Central memory CD8-positive, alpha-beta T cell (primary cell): ENCODE results near the gene CLEC2D.
"Not testable (repeated sequence)": the region's sequence is repeated elsewhere in the genome, so short reads cannot be mapped to it uniquely, and the experiment has no call there.

ENCODE experiments used
- ATAC-seq: fragments of 150-1000 bp; cut with Tn5 transposase; replicated peaks from 2 replicates; pipeline ENCODE4 v1.10.0; 2022; ENCODE audit warnings: mild to moderate bottlenecking, moderate FRiP score, moderate number of reproducible peaks; ENCODE audit not compliant: poor library complexity, severe bottlenecking; ENCODE audit errors: extremely low read depth
- DNase-seq, 2 donors: peaks; one replicate each; pipeline ENCODE4 v3.0.0; 2021; ENCODE audit warnings: low spot score in 2 of 2
- H3K27ac Mint-ChIP-seq: one replicate; pipeline ENCODE4 v1.8.0; 2022; ENCODE audit warnings: low read depth, mild to moderate bottlenecking, moderate library complexity, mixed read lengths
- H3K27me3 Mint-ChIP-seq: one replicate; pipeline ENCODE4 v1.8.0; 2022; ENCODE audit warnings: mixed read lengths
- H3K36me3 Mint-ChIP-seq: one replicate; pipeline ENCODE4 v1.8.0; 2022; ENCODE audit warnings: mild to moderate bottlenecking, moderate library complexity, mixed read lengths; ENCODE audit not compliant: insufficient read depth
- H3K4me1 Mint-ChIP-seq: one replicate; pipeline ENCODE4 v1.8.0; 2022; ENCODE audit warnings: mixed read lengths
- H3K4me3 Mint-ChIP-seq: one replicate; pipeline ENCODE4 v1.8.0; 2022; ENCODE audit warnings: mild to moderate bottlenecking, moderate library complexity, mixed read lengths
- H3K9me3 Mint-ChIP-seq: one replicate; pipeline ENCODE4 v1.8.0; 2022; ENCODE audit warnings: mixed read lengths

The CLEC2D gene

GRCh38 chr12:9727813-9728212 is 58.3 kb downstream of the CLEC2D start:
- H3K27me3 Mint-ChIP-seq: no peaks in the 10 kb centered on the region
- H3K27ac Mint-ChIP-seq: no peak overlapping the region
- no peak overlapping the region for H3K4me3 Mint-ChIP-seq
- ATAC-seq (no peak), DNase-seq (no peak)
- H3K36me3 Mint-ChIP-seq: no peaks in the 10 kb centered on the region
- H3K9me3 Mint-ChIP-seq: no peaks in the 10 kb centered on the region
- peaks cover 3% of the 10 kb centered on the region for H3K4me1 Mint-ChIP-seq

GRCh38 chr12:9729082-9729481 is 59.6 kb downstream of the CLEC2D start:
- H3K27ac Mint-ChIP-seq: no peak overlapping the region
- no peaks in the 10 kb centered on the region for H3K9me3 Mint-ChIP-seq
- H3K4me3 Mint-ChIP-seq: no peak overlapping the region
- H3K4me1 Mint-ChIP-seq: peaks cover 10% of the 10 kb centered on the region
- H3K27me3 Mint-ChIP-seq: no peaks in the 10 kb centered on the region
- no peaks in the 10 kb centered on the region for H3K36me3 Mint-ChIP-seq
- no peak for DNase-seq
- no peak for ATAC-seq

DNA sequence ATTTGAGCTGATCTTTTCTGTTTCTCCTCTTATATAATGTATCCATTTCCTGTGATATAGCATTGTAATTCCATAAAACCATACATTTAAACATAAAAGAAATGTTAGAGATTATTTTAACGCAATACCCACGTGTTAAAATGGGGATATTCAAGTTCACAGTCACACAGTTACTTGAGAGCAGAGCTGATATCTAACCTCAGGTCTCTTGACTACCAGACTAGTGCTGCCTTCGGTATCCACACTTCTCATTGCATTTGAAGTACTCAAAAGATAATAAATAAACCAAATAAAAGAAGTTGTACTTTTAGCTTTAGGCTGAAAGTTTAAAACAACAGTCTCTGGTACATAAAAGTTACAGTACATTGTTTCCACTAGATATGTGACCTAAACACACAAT is 60.5 kb downstream of the CLEC2D start:
- H3K27ac Mint-ChIP-seq: no peak overlapping the region
- no peaks in the 10 kb centered on the region for H3K27me3 Mint-ChIP-seq
- no peak for DNase-seq
- peak; percentile 52 for ATAC-seq
- H3K9me3 Mint-ChIP-seq: no peaks in the 10 kb centered on the region
- H3K4me3 Mint-ChIP-seq: no peak overlapping the region
- peaks cover 10% of the 10 kb centered on the region for H3K4me1 Mint-ChIP-seq
- H3K36me3 Mint-ChIP-seq: no peaks in the 10 kb centered on the region

- Mint-ChIP-seq H3K4me1 (peaks cover 10% of the 10 kb centered on the region), H3K9me3 (no peaks in the 10 kb centered on the region)
- no peak for ATAC-seq
These were observed 61.1 kb downstream of the CLEC2D start for GRCh38 chr12:9730591-9730990.

DNA sequence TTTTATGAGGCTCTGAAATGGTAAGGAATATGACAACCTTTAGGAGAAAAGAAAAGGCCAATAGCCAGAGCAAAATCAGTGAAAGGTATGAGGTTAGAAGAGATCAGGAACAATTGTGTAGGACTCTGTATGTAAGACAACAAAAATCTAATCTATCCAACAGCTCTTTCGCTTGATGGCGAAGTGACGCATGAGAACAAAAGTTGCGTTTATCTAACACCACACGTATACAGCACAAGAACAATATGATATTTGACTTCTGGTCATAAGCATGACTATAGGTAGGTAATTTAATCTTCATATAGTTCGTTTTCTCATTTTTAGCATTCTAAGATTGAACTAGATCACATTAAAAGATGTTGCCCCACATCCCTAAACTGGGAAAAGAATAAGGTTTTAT is 61.9 kb downstream of the CLEC2D start:
- H3K4me3 Mint-ChIP-seq: peak overlapping the region; percentile 75
- no peaks in the 10 kb centered on the region for H3K27me3 Mint-ChIP-seq
- DNase-seq: no peak
- no peaks in the 10 kb centered on the region for H3K36me3 Mint-ChIP-seq
- H3K4me1 Mint-ChIP-seq: peaks cover 12% of the 10 kb centered on the region
- ATAC-seq: no peak
- peak overlapping the region; percentile 44 for H3K27ac Mint-ChIP-seq
- no peaks in the 10 kb centered on the region for H3K9me3 Mint-ChIP-seq

More at GRCh38 chr12:9730591-9730990, 61.1 kb downstream of the CLEC2D start:
- no peak for DNase-seq
- Mint-ChIP-seq H3K27ac (no peak overlapping the region), H3K36me3 (no peaks in the 10 kb centered on the region), H3K4me3 (peak overlapping the region; percentile 75), H3K27me3 (no peaks in the 10 kb centered on the region)

- H3K27ac Mint-ChIP-seq: peak overlapping the region; percentile 44
- H3K9me3 Mint-ChIP-seq: no peaks in the 10 kb centered on the region
- no peaks in the 10 kb centered on the region for H3K36me3 Mint-ChIP-seq
- DNase-seq (no peak), ATAC-seq (no peak)
- H3K4me1 Mint-ChIP-seq: peaks cover 17% of the 10 kb centered on the region
- H3K27me3 Mint-ChIP-seq: no peaks in the 10 kb centered on the region
- H3K4me3 Mint-ChIP-seq: peak overlapping the region; percentile 75
These were observed 62.3 kb downstream of the CLEC2D start for GRCh38 chr12:9731797-9732196.

DNA sequence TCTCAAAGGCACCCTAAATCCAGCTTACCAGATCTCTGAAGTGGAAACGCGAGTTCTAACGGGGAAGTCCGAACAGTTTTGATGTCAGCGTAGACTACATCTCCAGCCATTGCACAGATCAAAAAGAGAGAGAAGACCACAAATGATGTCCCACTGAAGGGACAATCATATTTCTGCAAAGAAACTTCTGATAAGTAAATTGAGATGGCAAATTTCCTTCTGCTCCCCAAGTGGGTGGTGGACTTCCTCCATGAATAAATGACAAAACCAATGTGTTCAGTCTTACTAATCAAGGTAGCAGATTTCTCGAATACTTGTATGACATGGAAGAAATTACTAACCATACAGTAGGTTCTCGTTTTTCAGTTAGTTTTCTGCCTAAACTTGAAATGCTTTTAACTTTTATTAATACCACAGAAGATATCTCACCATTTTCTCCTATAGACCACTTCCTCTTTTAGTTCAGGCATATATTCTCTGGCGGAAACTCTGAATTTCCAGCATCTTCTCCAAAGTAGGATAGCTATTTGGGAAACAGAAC is 63.5 kb downstream of the CLEC2D start, which contains the start of gene CLECL1:
CLECL1 (minus strand) TSS at position 177 of the 541 bp plus-strand sequence.
- Mint-ChIP-seq H3K9me3 (no peaks in the 10 kb centered on the region), H3K36me3 (peaks cover 1% of the 10 kb centered on the region), H3K27me3 (no peaks in the 10 kb centered on the region), H3K27ac (peak within 1 kb of the TSS; percentile 74), H3K4me3 (peak within 1 kb of the TSS; percentile 75), H3K4me1 (peaks cover 23% of the 10 kb centered on the region)
- peak; percentile 24 for ATAC-seq
- no peak for DNase-seq

GRCh38 chr12:9735601-9736000 is 66.1 kb downstream of the CLEC2D start:
- DNase-seq: no peak
- H3K4me3 Mint-ChIP-seq: no peak overlapping the region
- H3K27ac Mint-ChIP-seq: no peak overlapping the region
- no peaks in the 10 kb centered on the region for H3K27me3 Mint-ChIP-seq
- peaks cover 4% of the 10 kb centered on the region for H3K36me3 Mint-ChIP-seq
- H3K9me3 Mint-ChIP-seq: no peaks in the 10 kb centered on the region
- H3K4me1 Mint-ChIP-seq: peaks cover 34% of the 10 kb centered on the region
- ATAC-seq: no peak

DNA sequence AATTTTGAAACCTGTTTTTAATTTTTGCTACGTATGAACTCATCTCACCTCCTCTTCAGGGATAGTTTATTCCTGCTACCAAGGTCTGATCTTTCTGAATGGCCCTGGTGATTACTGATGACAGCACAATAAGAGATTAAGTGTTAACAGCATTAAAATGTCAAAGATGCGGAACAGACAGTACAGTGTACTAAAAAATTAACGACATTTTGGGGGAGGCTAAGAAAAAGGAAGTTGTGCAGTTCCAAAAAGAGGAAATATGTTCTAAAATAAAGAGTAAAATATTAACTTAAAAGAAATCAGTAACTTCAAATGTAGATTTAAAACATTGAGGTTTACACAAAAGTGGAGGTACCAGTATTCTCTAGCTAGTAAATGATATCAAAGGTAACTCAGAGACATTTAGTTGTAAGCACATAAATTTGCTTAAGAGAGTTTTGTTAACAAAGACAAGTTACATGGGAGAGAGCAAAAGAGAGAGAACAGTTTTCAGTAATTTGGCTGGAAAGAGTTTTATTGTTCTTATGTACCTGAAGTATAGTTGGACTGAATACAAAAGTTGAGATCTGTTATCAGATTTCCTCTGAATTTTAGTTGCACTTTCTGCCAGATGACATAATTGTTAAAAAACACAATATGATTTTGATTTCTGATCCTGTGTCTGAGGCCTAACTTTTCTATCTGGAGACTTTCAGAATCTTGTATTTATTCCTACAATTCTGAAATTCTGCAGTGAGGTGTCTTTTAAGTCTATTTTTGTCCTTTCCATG is 67.6 kb downstream of the CLEC2D start:
- Mint-ChIP-seq H3K36me3 (peaks cover 7% of the 10 kb centered on the region), H3K4me3 (no peak overlapping the region), H3K9me3 (no peaks in the 10 kb centered on the region), H3K4me1 (peaks cover 45% of the 10 kb centered on the region), H3K27ac (peak overlapping the region; percentile 81), H3K27me3 (no peaks in the 10 kb centered on the region)
- ATAC-seq (no peak), DNase-seq (no peak)

DNA sequence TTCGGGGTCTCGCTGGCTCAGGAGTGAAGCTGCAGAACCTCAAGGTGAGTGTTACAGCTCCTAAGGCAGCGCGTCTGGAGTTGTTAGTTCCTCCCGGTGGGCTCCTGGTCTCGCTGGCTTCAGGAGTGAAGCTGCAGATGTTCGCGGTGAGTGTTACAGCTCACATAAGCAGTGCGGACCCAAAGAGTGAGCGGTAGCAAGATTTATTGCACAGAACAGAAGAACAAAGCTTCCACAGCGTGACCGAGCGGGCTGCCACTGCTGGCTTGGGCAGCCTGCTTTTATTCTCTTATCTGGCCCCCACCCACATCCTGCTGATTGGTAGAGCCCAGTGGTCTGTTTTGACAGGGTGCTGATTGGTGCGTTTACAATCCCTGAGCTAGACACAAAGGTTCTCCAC is 69.4 kb downstream of the CLEC2D start:
- Mint-ChIP-seq H3K27ac (peak overlapping the region; percentile 81), H3K36me3 (peaks cover 14% of the 10 kb centered on the region), H3K4me1 (peaks cover 53% of the 10 kb centered on the region)
- H3K4me3 Mint-ChIP-seq, H3K27me3 Mint-ChIP-seq, H3K9me3 Mint-ChIP-seq, DNase-seq, ATAC-seq: not testable (repeated sequence)

- H3K27ac Mint-ChIP-seq: peak overlapping the region; percentile 84
- not testable (repeated sequence) for ATAC-seq, H3K27me3 Mint-ChIP-seq, H3K4me3 Mint-ChIP-seq, DNase-seq, H3K9me3 Mint-ChIP-seq
- H3K4me1 Mint-ChIP-seq: peaks cover 54% of the 10 kb centered on the region
- peaks cover 14% of the 10 kb centered on the region for H3K36me3 Mint-ChIP-seq
These were observed 70.0 kb downstream of the CLEC2D start for GRCh38 chr12:9739404-9740105.

DNA sequence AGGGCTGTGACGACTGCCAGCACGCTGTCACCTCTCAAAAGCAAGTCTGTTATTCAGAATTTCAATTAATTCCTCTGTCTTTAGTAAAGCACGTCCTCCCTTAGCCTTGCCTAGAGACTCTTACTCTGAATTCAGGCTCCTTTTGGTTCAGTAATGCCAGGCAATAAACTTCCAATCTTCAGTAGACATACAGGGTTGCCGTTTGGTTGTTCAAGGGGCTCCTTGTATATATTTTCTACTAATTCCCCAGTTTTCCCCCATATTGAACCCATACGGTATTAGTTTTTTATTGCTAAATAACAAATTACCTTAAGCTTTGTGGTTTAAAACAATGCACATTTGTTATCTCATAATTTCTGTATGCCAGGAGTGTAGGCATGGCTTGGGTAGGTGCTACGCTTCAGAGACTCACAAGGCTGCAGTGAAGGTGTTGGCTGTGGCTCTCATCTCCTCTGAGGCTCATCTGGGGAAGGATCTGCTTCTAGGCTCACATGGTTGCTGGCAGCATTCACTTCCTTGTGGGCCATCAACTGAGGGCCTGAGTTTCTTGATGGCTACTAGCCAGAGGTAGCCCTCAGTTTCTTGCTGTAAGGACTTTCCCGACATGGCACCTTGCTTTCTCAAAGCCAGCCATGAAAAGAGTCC is 70.7 kb downstream of the CLEC2D start:
- H3K27me3 Mint-ChIP-seq: no peaks in the 10 kb centered on the region
- peaks cover 58% of the 10 kb centered on the region for H3K4me1 Mint-ChIP-seq
- H3K36me3 Mint-ChIP-seq: peaks cover 14% of the 10 kb centered on the region
- peak overlapping the region; percentile 84 for H3K27ac Mint-ChIP-seq
- H3K9me3 Mint-ChIP-seq: no peaks in the 10 kb centered on the region
- ATAC-seq: no peak
- peak overlapping the region; percentile 60 for H3K4me3 Mint-ChIP-seq
- no peak for DNase-seq
